CD14-positive monocyte (primary cell): Measurements from ENCODE around the gene BRSK2. TPM values are rescaled to one million over a fixed set of nuclear protein-coding genes. Genes with fewer than 3 reads are reported as not detected.
A peak's percentile ranks its signal among the peaks of the same experiment; 100 is the strongest.

Experiments used
- DNase-seq, 3 donors: peaks; one replicate each; pipeline ENCODE4 v3.0.0-alpha.2; 2011 to 2022
- H2AFZ ChIP-seq: 2 replicates; pipeline ENCODE4 v1.6.0; 2012; ENCODE audit warnings: mild to moderate bottlenecking, low read depth, low read length, inconsistent platforms; ENCODE audit not compliant: insufficient read depth, poor library complexity, severe bottlenecking
- H3K27ac ChIP-seq, 2 donors: 1 replicate in 1 of 2; 2 replicates in 1 of 2; pipeline ENCODE4 v1.5.1; 2012 to 2013; ENCODE audit warnings: low read length in 2 of 2, control low read depth in 1 of 2, inconsistent platforms in 1 of 2, low read depth in 1 of 2, mild to moderate bottlenecking in 1 of 2
- H3K27me3 ChIP-seq, 2 donors: one replicate each; pipeline versions ENCODE4 v1.6.0 to v1.6.1; 2011 to 2013; ENCODE audit warnings: low read length in 2 of 2; ENCODE audit not compliant: control insufficient read depth in 2 of 2, insufficient read depth in 2 of 2
- H3K36me3 ChIP-seq, 2 donors: replicated peaks in 1 of 2; 1 replicate in 1 of 2; 2 replicates in 1 of 2; pipeline versions ENCODE4 v1.5.1 to v1.6.1; 2012 to 2013; ENCODE audit warnings: low read length in 2 of 2, control low read depth in 1 of 2, inconsistent platforms in 1 of 2, mild to moderate bottlenecking in 1 of 2; ENCODE audit not compliant: insufficient read depth in 2 of 2, control insufficient read depth in 1 of 2
- H3K4me1 ChIP-seq, 2 donors: 1 replicate in 1 of 2; 2 replicates in 1 of 2; pipeline versions ENCODE4 v1.5.1 to v1.6.1; 2012 to 2013; ENCODE audit warnings: low read length in 2 of 2, control low read depth in 1 of 2, inconsistent platforms in 1 of 2, mild to moderate bottlenecking in 1 of 2, moderate library complexity in 1 of 2; ENCODE audit not compliant: insufficient read depth in 2 of 2, control insufficient read depth in 1 of 2
- H3K4me2 ChIP-seq: replicated peaks from 2 replicates; pipeline ENCODE3; 2012; ENCODE audit warnings: low read length, moderate library complexity, mild to moderate bottlenecking; ENCODE audit not compliant: poor library complexity, severe bottlenecking; ENCODE audit errors: extremely low read depth
- H3K4me3 ChIP-seq, 3 experiments: fragments of 200-600 bp in 1 of 3; sonication (generic) in 1 of 3; replicated peaks in 1 of 3; 1 replicate in 2 of 3; 2 replicates in 1 of 3; pipeline ENCODE4 v1.5.1; 2011 to 2013; ENCODE audit warnings: low read length in 3 of 3, mild to moderate bottlenecking in 3 of 3, control low read depth in 2 of 3, low read depth in 2 of 3, inconsistent platforms in 1 of 3, moderate library complexity in 1 of 3
- H3K79me2 ChIP-seq: 2 replicates; pipeline ENCODE4 v1.6.0; 2012; ENCODE audit warnings: mild to moderate bottlenecking, control low read depth, inconsistent platforms, low read length, moderate library complexity; ENCODE audit not compliant: insufficient read depth
- H3K9ac ChIP-seq: 2 replicates; pipeline ENCODE4 v1.6.0; 2017; ENCODE audit warnings: low read length, mild to moderate bottlenecking; ENCODE audit not compliant: insufficient read depth, poor library complexity, severe bottlenecking
- H3K9me3 ChIP-seq, 2 donors: replicated peaks in 1 of 2; 1 replicate in 1 of 2; 2 replicates in 1 of 2; pipeline versions ENCODE4 v1.5.1 to v1.6.1; 2012 to 2013; ENCODE audit warnings: low read length in 2 of 2, control low read depth in 1 of 2; ENCODE audit not compliant: control insufficient read depth in 1 of 2, insufficient read depth in 1 of 2
- H4K20me1 ChIP-seq: 2 replicates; pipeline ENCODE4 v1.6.0; 2012; ENCODE audit warnings: mild to moderate bottlenecking, low read length, control low read depth, moderate library complexity; ENCODE audit not compliant: insufficient read depth
- H3K27ac Mint-ChIP-seq, 7 donors: one replicate each; pipeline ENCODE4 v1.8.0; 2020; ENCODE audit warnings: mild to moderate bottlenecking in 7 of 7, mixed read lengths in 7 of 7, moderate library complexity in 6 of 7, inconsistent platforms in 2 of 7
- H3K27me3 Mint-ChIP-seq, 3 donors: one replicate each; pipeline ENCODE4 v1.8.0; 2021 to 2022; ENCODE audit warnings: low read depth in 3 of 3, mild to moderate bottlenecking in 3 of 3, mixed read lengths in 3 of 3, moderate library complexity in 3 of 3, inconsistent platforms in 1 of 3
- H3K36me3 Mint-ChIP-seq, 2 donors: one replicate each; pipeline ENCODE4 v1.8.0; 2020; ENCODE audit warnings: mixed read lengths in 2 of 2, inconsistent platforms in 1 of 2, mild to moderate bottlenecking in 1 of 2
- H3K4me1 Mint-ChIP-seq: one replicate; pipeline ENCODE4 v1.8.0; 2020; ENCODE audit warnings: mild to moderate bottlenecking, mixed read lengths
- H3K4me3 Mint-ChIP-seq, 2 donors: one replicate each; pipeline ENCODE4 v1.8.0; 2020; ENCODE audit warnings: mild to moderate bottlenecking in 2 of 2, mixed read lengths in 2 of 2, moderate library complexity in 1 of 2
- H3K9me3 Mint-ChIP-seq, 7 donors: one replicate each; pipeline ENCODE4 v1.8.0; 2020 to 2022; ENCODE audit warnings: mixed read lengths in 7 of 7, mild to moderate bottlenecking in 6 of 7, moderate library complexity in 6 of 7, inconsistent platforms in 2 of 7
- WGBS: methylation state at CpG from one replicate; pipeline ENCODE4 v1.1.5; 2013; ENCODE audit warnings: missing lambda C conversion rate; ENCODE audit not compliant: insufficient coverage; 5-methylcytosine and 5-hydroxymethylcytosine counted together
- intact Hi-C, 2 donors: fragments of 100-400 bp; cut with micrococcal nuclease; formaldehyde crosslinking; loops; one replicate each; pipeline versions ENCODE4 v1.15.0 to v1.15.1; 2023
- polyA plus RNA-seq, 3 donors: library from polyadenylated mRNA; depleted of rRNA in 1 of 3; unstranded in 2 of 3; stranded (reverse) in 1 of 3; fragments of 300-500 nt in 2 of 3; fragments of >200 nt in 1 of 3; fragmentation: Illumina TruSeq in 2 of 3; gene quantifications; 1 replicate in 2 of 3; 2 replicates in 1 of 3; pipeline ENCODE4 v1.2.3, GENCODE V29; 2012 to 2021
- TF ChIP-seq, protein P1 (sequence below): fragments of 200-600 bp; IDR thresholded peaks from one replicate; pipeline ENCODE4 v1.8.0; 2022; ENCODE audit warnings: antibody characterized with exemption, mild to moderate bottlenecking

Gene BRSK2
- polyA plus RNA-seq, 3 donors, result 0.13 TPM; not detected in 2

DNA sequence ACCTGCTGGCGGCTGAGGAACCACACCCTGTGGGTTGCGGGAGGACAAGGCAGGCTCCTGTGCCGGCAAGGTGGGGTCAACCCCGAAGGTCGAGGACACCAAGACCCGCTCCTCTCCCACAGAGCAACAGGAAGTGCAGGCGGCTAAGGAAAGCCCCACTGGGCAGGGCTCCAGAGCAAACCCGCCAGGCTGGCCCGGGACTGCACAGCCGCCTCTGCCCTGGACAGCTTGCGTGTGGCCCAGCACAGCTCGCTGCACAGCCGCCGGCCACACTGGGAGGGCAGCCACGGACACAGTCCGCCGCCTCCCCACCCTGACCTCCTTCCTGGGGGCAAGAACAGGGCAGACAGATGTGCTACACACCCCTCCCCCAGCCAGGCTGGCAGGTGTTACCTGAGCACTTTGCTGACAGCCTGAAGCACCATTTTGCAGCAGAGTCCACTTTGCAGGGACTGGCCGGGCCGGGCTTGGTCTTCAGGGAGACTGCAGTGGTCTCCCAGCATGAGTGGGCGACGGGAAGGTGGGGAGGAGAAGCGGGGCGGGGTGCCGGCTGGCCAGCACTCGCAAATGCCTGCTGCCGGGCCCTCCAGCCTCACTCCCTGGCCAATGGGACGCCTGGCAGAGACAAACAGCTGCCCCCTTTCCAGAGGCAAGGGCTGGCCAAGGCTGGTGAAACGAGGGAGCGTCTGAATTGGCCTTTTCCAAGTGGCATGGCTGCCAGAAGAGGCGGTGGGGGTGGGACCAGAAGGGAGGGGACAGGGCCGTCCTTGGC is 96.5 kb downstream of the BRSK2 start, which contains the start of gene MOB2:
Gene MOB2 (minus strand): TSS at position 726 of the 772 bp plus-strand sequence. CDS start 223 bp downstream, at position 503.
- WGBS, result 80% methylated on average over 27 of the region's 31 CpGs
- intact Hi-C loops, result no loop called here
- Histone ChIP-seq H4K20me1 (peaks cover 100% of the 10 kb centered on the region), H3K4me2 (no peak within 1 kb of the TSS), H3K27ac (no peak within 1 kb of the TSS), H3K4me1 (no peaks in the 10 kb centered on the region), H2AFZ (no peak within 1 kb of the TSS), H3K36me3 (peaks cover 0 to 4% of the 10 kb centered on the region in 2 donors), H3K4me3 (no peak within 1 kb of the TSS), H3K27me3 (no peaks in the 10 kb centered on the region), H3K9ac (no peak within 1 kb of the TSS), H3K9me3 (no peaks in the 10 kb centered on the region), H3K79me2 (peaks cover 51% of the 10 kb centered on the region)
- TF ChIP-seq, protein P1, sequence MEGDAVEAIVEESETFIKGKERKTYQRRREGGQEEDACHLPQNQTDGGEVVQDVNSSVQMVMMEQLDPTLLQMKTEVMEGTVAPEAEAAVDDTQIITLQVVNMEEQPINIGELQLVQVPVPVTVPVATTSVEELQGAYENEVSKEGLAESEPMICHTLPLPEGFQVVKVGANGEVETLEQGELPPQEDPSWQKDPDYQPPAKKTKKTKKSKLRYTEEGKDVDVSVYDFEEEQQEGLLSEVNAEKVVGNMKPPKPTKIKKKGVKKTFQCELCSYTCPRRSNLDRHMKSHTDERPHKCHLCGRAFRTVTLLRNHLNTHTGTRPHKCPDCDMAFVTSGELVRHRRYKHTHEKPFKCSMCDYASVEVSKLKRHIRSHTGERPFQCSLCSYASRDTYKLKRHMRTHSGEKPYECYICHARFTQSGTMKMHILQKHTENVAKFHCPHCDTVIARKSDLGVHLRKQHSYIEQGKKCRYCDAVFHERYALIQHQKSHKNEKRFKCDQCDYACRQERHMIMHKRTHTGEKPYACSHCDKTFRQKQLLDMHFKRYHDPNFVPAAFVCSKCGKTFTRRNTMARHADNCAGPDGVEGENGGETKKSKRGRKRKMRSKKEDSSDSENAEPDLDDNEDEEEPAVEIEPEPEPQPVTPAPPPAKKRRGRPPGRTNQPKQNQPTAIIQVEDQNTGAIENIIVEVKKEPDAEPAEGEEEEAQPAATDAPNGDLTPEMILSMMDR, result no peak
- peaks cover 2% of the 10 kb centered on the region for H3K4me1 Mint-ChIP-seq
- no peak for DNase-seq
- H3K9me3 Mint-ChIP-seq, result no peaks in the 10 kb centered on the region
- peak within 1 kb of the TSS in 3 of 7 donors; percentile 45 to 63 (median 61) for H3K27ac Mint-ChIP-seq
- H3K36me3 Mint-ChIP-seq, result peaks cover 6 to 12% of the 10 kb centered on the region in 2 donors
- H3K27me3 Mint-ChIP-seq, result peaks cover 0 to 2% (median 0%) of the 10 kb centered on the region in 3 donors
- no peak within 1 kb of the TSS for H3K4me3 Mint-ChIP-seq

DNA sequence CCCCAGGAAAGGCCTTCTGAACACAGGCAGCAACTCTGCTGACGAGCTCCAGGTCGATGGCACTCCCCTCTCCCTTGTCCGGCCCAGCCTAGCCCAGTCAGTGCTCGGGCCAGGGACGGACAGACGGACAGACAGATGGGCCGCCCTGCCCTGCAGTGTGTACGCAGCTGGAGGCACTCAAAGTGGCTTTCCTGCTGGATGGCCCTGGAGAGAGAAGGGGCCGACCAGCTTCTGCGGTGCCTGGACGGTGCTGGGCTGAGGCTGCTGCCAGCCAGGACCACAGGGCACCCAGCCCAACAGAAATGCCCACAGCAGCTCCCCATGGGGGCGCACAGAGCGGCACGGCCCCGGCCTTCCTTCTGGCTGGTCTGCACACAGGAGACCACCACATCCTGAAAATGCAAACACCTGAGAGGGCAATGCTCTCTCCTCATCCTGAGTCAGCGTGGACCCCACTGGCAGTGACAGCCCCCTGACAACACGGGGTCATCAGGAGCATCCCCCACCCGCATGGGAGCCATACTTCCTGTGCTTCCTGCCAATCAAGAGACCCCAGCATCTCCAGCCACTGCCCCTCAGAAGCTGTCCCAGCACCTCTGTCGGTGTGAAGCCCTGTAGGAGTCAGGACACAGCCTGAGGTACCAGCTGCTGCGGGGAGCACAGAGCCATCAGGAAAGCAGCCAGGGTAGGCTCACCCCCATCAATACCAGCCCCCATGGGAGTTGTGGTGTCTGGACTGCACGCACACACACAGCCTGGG is 97.5 kb downstream of the BRSK2 start:
- H3K9me3 Mint-ChIP-seq, result no peaks in the 10 kb centered on the region
- Histone ChIP-seq H3K27me3 (no peaks in the 10 kb centered on the region), H3K27ac (no peak overlapping the region), H3K4me2 (no peak overlapping the region), H3K36me3 (peaks cover 0 to 4% of the 10 kb centered on the region in 2 donors), H3K4me3 (no peak overlapping the region), H3K4me1 (no peaks in the 10 kb centered on the region), H3K79me2 (peaks cover 61% of the 10 kb centered on the region), H3K9me3 (no peaks in the 10 kb centered on the region), H4K20me1 (peaks cover 100% of the 10 kb centered on the region), H2AFZ (no peak overlapping the region), H3K9ac (no peak overlapping the region)
- H3K27ac Mint-ChIP-seq, result peak overlapping the region in 2 of 7 donors; percentile 50 to 63
- H3K27me3 Mint-ChIP-seq, result peaks cover 0 to 2% (median 0%) of the 10 kb centered on the region in 3 donors
- TF ChIP-seq, protein P1, result no peak
- DNase-seq, result no peak
- H3K4me3 Mint-ChIP-seq, result no peak overlapping the region
- WGBS, result 92% methylated on average over 18 of the region's 21 CpGs
- peaks cover 2% of the 10 kb centered on the region for H3K4me1 Mint-ChIP-seq
- intact Hi-C loops, result no loop called here
- H3K36me3 Mint-ChIP-seq, result peaks cover 4 to 10% of the 10 kb centered on the region in 2 donors
